Testis (tissue), 3 donors: ENCODE data around the gene GAS1. TPM values are rescaled to one million over a fixed set of nuclear protein-coding genes. Genes with fewer than 3 reads are reported as not detected.

ENCODE experiments used
- DNase-seq: peaks from one replicate; pipeline ENCODE4 v3.0.0-alpha.2; 2019
- H3K27ac ChIP-seq, 2 donors: fragments of 200-600 bp; sonication (generic); one replicate each; pipeline ENCODE4 v1.5.1; 2019
- H3K27me3 ChIP-seq: fragments of 200-600 bp; sonication (generic); one replicate; pipeline ENCODE4 v1.5.1; 2019
- H3K36me3 ChIP-seq: fragments of 200-600 bp; sonication (generic); one replicate; pipeline ENCODE4 v1.5.1; 2017; ENCODE audit warnings: low read depth; ENCODE audit errors: missing control alignments
- H3K4me1 ChIP-seq: fragments of 200-600 bp; sonication (generic); one replicate; pipeline ENCODE4 v1.5.1; 2019
- H3K4me3 ChIP-seq, 2 donors: fragments of 200-600 bp; sonication (generic); one replicate each; pipeline ENCODE4 v1.5.1; 2017 to 2019
- H3K9me3 ChIP-seq: fragments of 200-600 bp; sonication (generic); one replicate; pipeline ENCODE4 v1.5.1; 2017
- CTCF ChIP-seq, 3 experiments: fragments of 450-650 bp in 2 of 3; fragments of 200-600 bp in 1 of 3; sonication (generic) in 1 of 3; IDR thresholded peaks; one replicate each; pipeline ENCODE4 v1.5.1; 2016 to 2019; ENCODE audit warnings: antibody characterized with exemption in 3 of 3, mild to moderate bottlenecking in 2 of 3, moderate library complexity in 1 of 3
- POLR2A ChIP-seq: fragments of 450-650 bp; IDR thresholded peaks from one replicate; pipeline ENCODE4 v1.6.1; 2017; ENCODE audit warnings: antibody characterized with exemption, mild to moderate bottlenecking, moderate library complexity
- WGBS, 2 donors: methylation state at CpG; one replicate each; pipeline ENCODE4 v1.1.5; 2018; 5-methylcytosine and 5-hydroxymethylcytosine counted together
- intact Hi-C: fragments of 100-400 bp; cut with DNase I; formaldehyde crosslinking; loops from one replicate; pipeline ENCODE4 v1.15.1; 2023; ENCODE audit warnings: low total_unique reads
- polyA plus RNA-seq: library from polyadenylated mRNA; stranded (reverse); fragments of 350-450 nt; fragmentation: Illumina TruSeq; extraction: RNeasy Lipid Tissue Mini Kit (QIAGEN cat#74804); gene quantifications from one replicate; pipeline ENCODE4 v1.2.3, GENCODE V29; 2014; ENCODE audit warnings: low read depth, low replicate concordance; ENCODE audit not compliant: insufficient read depth
- total RNA-seq, 2 donors: library from RNA; depleted of rRNA; stranded (reverse); fragments of >200 nt; gene quantifications; one replicate each; pipeline ENCODE4 v1.2.3, GENCODE V29; 2016

Gene GAS1
- total and polyA plus RNA-seq, 3 donors from 2014 or later: 12.9 to 25.7 (median 13.9) TPM

- H3K27ac ChIP-seq: no peak overlapping the region
- no peaks in the 10 kb centered on the region for H3K27me3 ChIP-seq
- TF ChIP-seq POLR2A (no peak), CTCF (IDR thresholded peaks at IDR 0.05) (no peak)
- H3K9me3 ChIP-seq: no peaks in the 10 kb centered on the region
- intact Hi-C loops: no loop called here
- no peak for DNase-seq
- no peaks in the 10 kb centered on the region for H3K36me3 ChIP-seq
- H3K4me1 ChIP-seq: no peaks in the 10 kb centered on the region
- H3K4me3 ChIP-seq: no peak overlapping the region
Observed at GRCh38 chr9:86975606-86976005, 28.3 kb upstream of the GAS1 start.

GRCh38 chr9:86975036-86975435 lies 27.7 kb upstream of the GAS1 start:
- H3K9me3 ChIP-seq: no peaks in the 10 kb centered on the region
- intact Hi-C loops: no loop called here
- no peak overlapping the region for H3K27ac ChIP-seq
- no peaks in the 10 kb centered on the region for H3K4me1 ChIP-seq
- WGBS, 2 donors: 56 to 69% methylated on average over 2 of the region's 2 CpGs
- TF ChIP-seq POLR2A (no peak), CTCF (IDR thresholded peaks at IDR 0.05) (no peak)
- no peak overlapping the region for H3K4me3 ChIP-seq
- no peak for DNase-seq
- H3K36me3 ChIP-seq: no peaks in the 10 kb centered on the region
- no peaks in the 10 kb centered on the region for H3K27me3 ChIP-seq

- no peaks in the 10 kb centered on the region for H3K36me3 ChIP-seq
- TF ChIP-seq CTCF (IDR thresholded peaks at IDR 0.05): no peak
- no peak for TF ChIP-seq POLR2A
- no peaks in the 10 kb centered on the region for H3K9me3 ChIP-seq
- H3K27ac ChIP-seq: no peak overlapping the region
- no peaks in the 10 kb centered on the region for H3K27me3 ChIP-seq
- no peak for DNase-seq
- intact Hi-C loops: no loop called here
- 86% methylated on average over 2 of the region's 2 CpGs for WGBS, 2 donors
- no peak overlapping the region for H3K4me3 ChIP-seq
- H3K4me1 ChIP-seq: no peaks in the 10 kb centered on the region
Observed at GRCh38 chr9:86974421-86974820, 27.1 kb upstream of the GAS1 start.

- no peaks in the 10 kb centered on the region for H3K27me3 ChIP-seq
- no peaks in the 10 kb centered on the region for H3K9me3 ChIP-seq
- H3K4me3 ChIP-seq: no peak overlapping the region
- no peaks in the 10 kb centered on the region for H3K36me3 ChIP-seq
- H3K27ac ChIP-seq: peak overlapping the region in 1 of 2 donors; percentile 22
- no peaks in the 10 kb centered on the region for H3K4me1 ChIP-seq
- TF ChIP-seq POLR2A (no peak), CTCF (IDR thresholded peaks at IDR 0.05) (no peak)
- intact Hi-C loops: no loop called here
- no peak for DNase-seq
Observed at GRCh38 chr9:86971742-86972141, 24.4 kb upstream of the GAS1 start.

GRCh38 chr9:86968258-86968920 lies 21.1 kb upstream of the GAS1 start:
- H3K27me3 ChIP-seq: no peaks in the 10 kb centered on the region
- no peaks in the 10 kb centered on the region for H3K4me1 ChIP-seq
- no peak overlapping the region for H3K4me3 ChIP-seq
- no peak for DNase-seq
- H3K9me3 ChIP-seq: no peaks in the 10 kb centered on the region
- intact Hi-C loops: no loop called here
- 80 to 92% methylated on average over 7 to 8 of the region's 8 CpGs for WGBS, 2 donors
- no peak overlapping the region for H3K27ac ChIP-seq
- TF ChIP-seq CTCF (IDR thresholded peaks at IDR 0.05) (no peak), POLR2A (no peak)
- no peaks in the 10 kb centered on the region for H3K36me3 ChIP-seq
